ENCODE results near the gene NDUFA11.

Gene NDUFA11

DNA sequence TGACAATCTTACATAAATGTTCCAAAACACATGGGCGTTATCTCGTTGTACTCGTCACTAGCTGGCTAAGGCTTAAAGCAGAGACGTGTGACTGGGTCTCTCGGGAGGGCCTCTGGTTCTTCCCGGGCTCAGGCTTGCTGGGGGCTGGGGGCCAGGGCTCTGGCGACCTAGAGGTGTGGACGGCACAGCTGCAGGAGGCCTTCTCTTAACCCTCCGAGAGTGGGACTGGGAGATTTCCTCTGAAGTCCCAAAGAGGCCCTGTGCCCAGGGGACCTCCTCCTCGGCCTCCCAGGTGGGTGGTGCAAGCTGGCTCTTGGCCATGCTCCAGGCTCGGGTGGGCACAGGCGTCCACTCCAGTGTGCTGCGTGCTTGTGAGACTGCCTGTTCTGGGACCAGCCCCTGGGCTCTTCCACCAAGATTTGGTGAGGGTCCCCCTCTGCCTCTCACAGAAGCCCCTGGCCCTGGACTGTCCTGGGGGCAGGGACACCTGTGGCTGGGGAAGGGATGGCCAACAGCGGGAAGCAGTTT lies 12.7 kb upstream of the NDUFA11 start:
- H3K27ac ChIP-seq: peak overlapping the region in 1 of 2 donors; percentile 13
- TF ChIP-seq, protein P1, sequence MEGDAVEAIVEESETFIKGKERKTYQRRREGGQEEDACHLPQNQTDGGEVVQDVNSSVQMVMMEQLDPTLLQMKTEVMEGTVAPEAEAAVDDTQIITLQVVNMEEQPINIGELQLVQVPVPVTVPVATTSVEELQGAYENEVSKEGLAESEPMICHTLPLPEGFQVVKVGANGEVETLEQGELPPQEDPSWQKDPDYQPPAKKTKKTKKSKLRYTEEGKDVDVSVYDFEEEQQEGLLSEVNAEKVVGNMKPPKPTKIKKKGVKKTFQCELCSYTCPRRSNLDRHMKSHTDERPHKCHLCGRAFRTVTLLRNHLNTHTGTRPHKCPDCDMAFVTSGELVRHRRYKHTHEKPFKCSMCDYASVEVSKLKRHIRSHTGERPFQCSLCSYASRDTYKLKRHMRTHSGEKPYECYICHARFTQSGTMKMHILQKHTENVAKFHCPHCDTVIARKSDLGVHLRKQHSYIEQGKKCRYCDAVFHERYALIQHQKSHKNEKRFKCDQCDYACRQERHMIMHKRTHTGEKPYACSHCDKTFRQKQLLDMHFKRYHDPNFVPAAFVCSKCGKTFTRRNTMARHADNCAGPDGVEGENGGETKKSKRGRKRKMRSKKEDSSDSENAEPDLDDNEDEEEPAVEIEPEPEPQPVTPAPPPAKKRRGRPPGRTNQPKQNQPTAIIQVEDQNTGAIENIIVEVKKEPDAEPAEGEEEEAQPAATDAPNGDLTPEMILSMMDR (IDR thresholded peaks at IDR 0.05): no peak
- H3K4me3 ChIP-seq: no peak overlapping the region
- no peak for DNase-seq (ENCODE audit: low spot score)

DNA sequence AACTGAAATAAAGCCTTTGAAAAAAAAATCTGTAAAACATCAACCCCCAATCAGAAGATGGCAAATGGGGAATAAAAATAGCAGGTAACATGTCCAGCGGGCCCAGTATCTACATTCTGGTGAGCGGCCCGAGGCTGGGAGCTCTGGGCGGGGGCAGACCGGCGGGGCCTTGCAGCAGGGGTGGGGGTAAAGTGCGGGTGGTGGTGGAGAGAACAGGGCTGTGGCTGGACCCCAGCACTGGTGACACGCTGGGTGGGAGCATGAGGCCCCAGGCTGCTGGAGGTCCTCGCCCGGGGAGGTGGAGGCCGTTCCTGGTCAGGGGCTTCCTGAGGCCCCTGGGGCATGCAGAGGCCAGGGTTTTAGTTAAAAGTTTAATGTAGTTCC lies 12.2 kb upstream of the NDUFA11 start:
- Histone ChIP-seq H3K27ac (no peak overlapping the region), H3K4me3 (no peak overlapping the region)
- TF ChIP-seq, protein P1 (IDR thresholded peaks at IDR 0.05): no peak
- no peak for DNase-seq (ENCODE audit: low spot score)

DNA sequence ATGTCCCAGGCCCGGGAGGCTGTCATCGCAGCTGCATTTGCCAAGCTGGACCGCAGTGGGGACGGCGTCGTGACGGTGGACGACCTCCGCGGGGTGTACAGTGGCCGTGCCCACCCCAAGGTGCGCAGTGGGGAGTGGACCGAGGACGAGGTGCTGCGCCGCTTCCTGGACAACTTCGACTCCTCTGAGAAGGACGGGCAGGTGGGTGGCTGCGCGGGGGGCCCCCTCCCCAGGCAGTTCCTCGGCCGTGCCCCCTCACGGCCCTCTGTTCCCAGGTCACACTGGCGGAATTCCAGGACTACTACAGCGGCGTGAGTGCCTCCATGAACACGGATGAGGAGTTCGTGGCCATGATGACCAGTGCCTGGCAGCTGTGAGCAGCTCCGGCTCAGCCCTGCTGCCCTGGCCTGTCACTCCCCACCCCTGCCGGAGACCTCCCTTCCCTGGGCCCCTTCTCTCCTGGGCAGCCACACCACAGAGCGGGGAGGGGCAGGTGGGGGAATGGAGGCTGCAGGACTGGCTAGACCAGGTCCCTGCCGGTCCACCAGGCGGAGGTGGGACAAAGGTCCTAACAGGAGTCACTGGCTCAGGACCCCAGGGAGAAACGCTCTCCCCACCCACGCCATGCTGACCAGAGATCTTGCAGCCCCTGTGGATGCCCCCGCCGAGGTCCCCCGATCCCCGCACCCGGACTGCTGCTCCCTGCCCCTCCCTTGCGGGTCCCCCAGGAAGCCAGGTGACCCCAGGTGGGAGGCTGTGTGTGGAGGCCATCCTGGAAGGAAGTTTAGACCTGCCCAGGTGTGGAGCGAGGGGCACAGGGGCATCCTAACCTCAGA lies 11.6 kb upstream of the NDUFA11 start:
- no peak for DNase-seq (ENCODE audit: low spot score)
- TF ChIP-seq, protein P1 (IDR thresholded peaks at IDR 0.05): no peak
- Histone ChIP-seq H3K27ac (peak overlapping the region in 1 of 2 donors; percentile 63), H3K4me3 (peak overlapping the region; percentile 12)

DNA sequence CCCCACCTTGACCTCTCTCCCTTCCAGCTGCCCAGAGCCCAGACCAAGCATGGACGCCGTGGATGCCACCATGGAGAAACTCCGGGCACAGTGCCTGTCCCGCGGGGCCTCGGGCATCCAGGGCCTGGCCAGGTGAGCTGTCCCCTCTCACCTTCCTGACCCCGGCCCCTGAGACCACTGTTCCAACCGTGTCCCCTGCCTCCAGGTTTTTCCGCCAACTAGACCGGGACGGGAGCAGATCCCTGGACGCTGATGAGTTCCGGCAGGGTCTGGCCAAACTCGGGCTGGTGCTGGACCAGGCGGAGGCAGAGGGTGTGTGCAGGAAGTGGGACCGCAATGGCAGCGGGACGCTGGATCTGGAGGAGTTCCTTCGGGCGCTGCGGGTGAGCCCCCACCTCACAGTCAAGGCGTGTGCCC lies 10.8 kb upstream of the NDUFA11 start:
- peak overlapping the region in 1 of 2 donors; percentile 63 for H3K27ac ChIP-seq
- no peak for DNase-seq (ENCODE audit: low spot score)

DNA sequence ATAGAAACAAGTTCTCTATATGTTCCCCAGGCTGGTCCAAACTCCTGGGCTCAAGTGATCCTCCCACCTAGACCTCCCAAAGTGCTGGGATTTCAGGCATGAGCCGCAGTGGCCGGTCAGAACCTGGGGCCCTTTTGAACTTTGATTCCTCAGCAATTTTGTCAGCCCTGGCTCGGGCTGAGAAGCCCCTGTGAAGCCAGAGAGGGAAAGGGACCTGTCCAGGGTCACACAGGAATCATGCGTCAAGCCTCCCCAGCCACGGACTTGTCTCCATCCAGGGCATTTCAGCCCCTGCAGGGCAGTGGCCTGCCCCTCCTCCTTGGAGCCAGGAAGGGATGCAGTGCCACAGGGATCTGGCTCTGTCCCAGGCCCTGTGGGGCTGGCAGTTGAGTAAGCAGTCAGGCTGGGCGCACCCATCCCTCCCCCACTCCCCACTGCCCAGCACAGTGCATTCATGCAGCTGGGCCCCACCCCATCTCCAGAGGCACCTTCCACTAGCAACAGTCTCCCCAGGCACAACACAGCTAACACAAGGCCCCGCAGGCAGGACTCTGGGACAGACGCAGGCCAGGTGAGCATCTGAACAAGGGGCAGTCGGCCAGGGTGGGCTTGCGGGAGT lies 10.3 kb upstream of the NDUFA11 start, which contains the start of gene CAPS:
Gene CAPS (plus strand): TSS at position 516 of the 619 bp plus-strand sequence. CDS start 153 bp downstream, outside the sequence.
- TF ChIP-seq, protein P1 (IDR thresholded peaks at IDR 0.05): no peak
- Histone ChIP-seq H3K4me3 (peak within 1 kb of the TSS; percentile 12), H3K27ac (peak within 1 kb of the TSS in 1 of 2 donors; percentile 63)
- DNase-seq (ENCODE audit: low spot score): no peak

More for the DNA sequence above, 10.8 kb upstream of the NDUFA11 start:
- TF ChIP-seq, protein P1 (IDR thresholded peaks at IDR 0.05): no peak
- peak overlapping the region; percentile 12 for H3K4me3 ChIP-seq

DNA sequence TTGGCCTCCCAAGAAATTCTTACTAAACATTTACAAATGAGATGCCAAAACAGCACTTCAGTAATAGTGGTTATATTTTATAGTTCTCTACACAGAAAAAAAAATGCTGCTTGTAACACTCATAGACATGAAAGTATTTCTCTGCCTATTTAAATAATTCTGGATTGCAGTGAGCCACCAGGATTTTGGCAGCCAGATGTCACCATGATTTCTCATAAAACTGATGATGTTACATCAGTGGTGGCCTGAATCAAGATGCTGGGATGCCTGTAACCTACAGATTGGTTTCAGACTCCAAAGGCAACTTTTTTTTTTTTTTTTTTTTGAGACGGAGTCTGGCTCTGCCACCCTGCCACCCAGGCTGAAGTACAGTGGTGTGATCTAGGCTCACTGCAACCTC lies 7.8 kb upstream of the NDUFA11 start:
- Histone ChIP-seq H3K4me3 (no peak overlapping the region), H3K27ac (no peak overlapping the region)
- DNase-seq (ENCODE audit: low spot score): no peak
- TF ChIP-seq, protein P1 (IDR thresholded peaks at IDR 0.05): no peak

Measured in coronary artery (tissue), 2 donors.